Cardiac muscle cell (in vitro differentiated cells and primary cell): ENCODE measurements around the gene FRMD3. TPM values are rescaled to one million over a fixed set of nuclear protein-coding genes. Genes with fewer than 3 reads are reported as not detected.
A peak's percentile ranks its signal among the peaks of the same experiment; 100 is the strongest.

Source experiments
- DNase-seq, 2 donors: peaks; one replicate each; pipeline versions ENCODE4 v3.0.0 to v3.0.0-alpha.2; 2010 to 2017; ENCODE audit warnings: low read depth in 1 of 2, low spot score in 1 of 2
- H3K27ac ChIP-seq: fragments of 200-600 bp; sonication (generic); 2 replicates; pipeline ENCODE4 v1.5.1; 2016
- H3K27me3 ChIP-seq: fragments of 200-600 bp; sonication (generic); 2 replicates; pipeline ENCODE4 v1.6.0; 2016; ENCODE audit warnings: control low read depth
- H3K36me3 ChIP-seq: fragments of 200-600 bp; sonication (generic); 2 replicates; pipeline ENCODE4 v1.5.1; 2016; ENCODE audit warnings: control low read depth
- H3K4me1 ChIP-seq: fragments of 200-600 bp; sonication (generic); 2 replicates; pipeline ENCODE4 v1.8.1; 2017; ENCODE audit warnings: low read depth, mild to moderate bottlenecking, mixed run types
- H3K4me3 ChIP-seq: fragments of 200-600 bp; sonication (generic); 2 replicates; pipeline ENCODE4 v1.5.1; 2016; ENCODE audit warnings: mild to moderate bottlenecking
- H3K9me3 ChIP-seq: fragments of 200-600 bp; sonication (generic); 2 replicates; pipeline ENCODE4 v1.5.1; 2017; ENCODE audit warnings: low read depth, mild to moderate bottlenecking, control low read depth
- polyA plus RNA-seq: library from polyadenylated mRNA; unstranded; fragments of >200 nt; fragmentation: Nextera tagmentation; extraction: Ambion mirVana; gene quantifications from 2 replicates; pipeline ENCODE4 v1.2.1, GENCODE V29; 2016
- total RNA-seq: library from RNA; depleted of rRNA; stranded (reverse); fragments of >200 nt; gene quantifications from 2 replicates; pipeline ENCODE4 v1.2.3, GENCODE V29; 2016
- TF ChIP-seq, protein P1 (sequence below): IDR thresholded peaks from 2 replicates; pipeline ENCODE4 v1.5.1; 2012; ENCODE audit warnings: low read depth, mild to moderate bottlenecking, low read length

The FRMD3 gene
- total and polyA plus RNA-seq, 2 experiments from 2014 or later: 61.5 to 66.4 TPM

- TF ChIP-seq, protein P1, sequence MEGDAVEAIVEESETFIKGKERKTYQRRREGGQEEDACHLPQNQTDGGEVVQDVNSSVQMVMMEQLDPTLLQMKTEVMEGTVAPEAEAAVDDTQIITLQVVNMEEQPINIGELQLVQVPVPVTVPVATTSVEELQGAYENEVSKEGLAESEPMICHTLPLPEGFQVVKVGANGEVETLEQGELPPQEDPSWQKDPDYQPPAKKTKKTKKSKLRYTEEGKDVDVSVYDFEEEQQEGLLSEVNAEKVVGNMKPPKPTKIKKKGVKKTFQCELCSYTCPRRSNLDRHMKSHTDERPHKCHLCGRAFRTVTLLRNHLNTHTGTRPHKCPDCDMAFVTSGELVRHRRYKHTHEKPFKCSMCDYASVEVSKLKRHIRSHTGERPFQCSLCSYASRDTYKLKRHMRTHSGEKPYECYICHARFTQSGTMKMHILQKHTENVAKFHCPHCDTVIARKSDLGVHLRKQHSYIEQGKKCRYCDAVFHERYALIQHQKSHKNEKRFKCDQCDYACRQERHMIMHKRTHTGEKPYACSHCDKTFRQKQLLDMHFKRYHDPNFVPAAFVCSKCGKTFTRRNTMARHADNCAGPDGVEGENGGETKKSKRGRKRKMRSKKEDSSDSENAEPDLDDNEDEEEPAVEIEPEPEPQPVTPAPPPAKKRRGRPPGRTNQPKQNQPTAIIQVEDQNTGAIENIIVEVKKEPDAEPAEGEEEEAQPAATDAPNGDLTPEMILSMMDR: no peak
- Histone ChIP-seq H3K9me3 (no peaks in the 10 kb centered on the region), H3K4me3 (no peak overlapping the region), H3K4me1 (no peaks in the 10 kb centered on the region), H3K36me3 (no peaks in the 10 kb centered on the region), H3K27ac (no peak overlapping the region), H3K27me3 (no peaks in the 10 kb centered on the region)
- peak in 1 of 2 donors; percentile 58 for DNase-seq
Measured at GRCh38 chr9:83342731-83343130, 195.5 kb downstream of the FRMD3 start.

- no peak for DNase-seq
- TF ChIP-seq, protein P1: no peak
- no peaks in the 10 kb centered on the region for H3K27me3 ChIP-seq
- no peaks in the 10 kb centered on the region for H3K9me3 ChIP-seq
- no peak overlapping the region for H3K4me3 ChIP-seq
- H3K36me3 ChIP-seq: no peaks in the 10 kb centered on the region
- no peaks in the 10 kb centered on the region for H3K4me1 ChIP-seq
- no peak overlapping the region for H3K27ac ChIP-seq
Measured at GRCh38 chr9:83342006-83342405, 196.2 kb downstream of the FRMD3 start.

- DNase-seq: no peak
- TF ChIP-seq, protein P1: no peak
- Histone ChIP-seq H3K4me3 (no peak overlapping the region), H3K36me3 (no peaks in the 10 kb centered on the region), H3K9me3 (no peaks in the 10 kb centered on the region), H3K4me1 (no peaks in the 10 kb centered on the region), H3K27me3 (no peaks in the 10 kb centered on the region), H3K27ac (no peak overlapping the region)
Measured at GRCh38 chr9:83340451-83340850, 197.8 kb downstream of the FRMD3 start.

DNA sequence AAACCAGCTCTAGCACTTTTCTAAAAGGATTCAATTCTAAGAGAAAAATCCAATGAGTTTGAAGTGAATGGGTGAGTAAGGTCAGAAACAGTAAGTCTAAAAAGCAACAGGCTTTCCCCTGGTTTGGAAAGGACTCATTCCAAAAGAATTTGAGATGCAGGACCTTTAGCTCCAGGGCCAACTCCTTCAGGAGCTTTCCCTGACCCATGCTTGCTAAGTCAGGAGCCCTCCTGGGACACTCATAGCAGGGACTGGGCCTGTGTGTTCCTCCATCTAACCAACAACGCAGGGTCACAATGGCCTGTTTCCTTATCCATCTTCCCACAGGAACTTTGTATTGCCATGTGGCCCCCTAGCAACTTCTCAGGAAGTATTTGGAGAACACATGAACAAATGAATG lies 198.8 kb downstream of the FRMD3 start:
- no peaks in the 10 kb centered on the region for H3K36me3 ChIP-seq
- no peaks in the 10 kb centered on the region for H3K9me3 ChIP-seq
- H3K27me3 ChIP-seq: no peaks in the 10 kb centered on the region
- no peaks in the 10 kb centered on the region for H3K4me1 ChIP-seq
- no peak overlapping the region for H3K27ac ChIP-seq
- TF ChIP-seq, protein P1: no peak
- no peak for DNase-seq
- no peak overlapping the region for H3K4me3 ChIP-seq

DNA sequence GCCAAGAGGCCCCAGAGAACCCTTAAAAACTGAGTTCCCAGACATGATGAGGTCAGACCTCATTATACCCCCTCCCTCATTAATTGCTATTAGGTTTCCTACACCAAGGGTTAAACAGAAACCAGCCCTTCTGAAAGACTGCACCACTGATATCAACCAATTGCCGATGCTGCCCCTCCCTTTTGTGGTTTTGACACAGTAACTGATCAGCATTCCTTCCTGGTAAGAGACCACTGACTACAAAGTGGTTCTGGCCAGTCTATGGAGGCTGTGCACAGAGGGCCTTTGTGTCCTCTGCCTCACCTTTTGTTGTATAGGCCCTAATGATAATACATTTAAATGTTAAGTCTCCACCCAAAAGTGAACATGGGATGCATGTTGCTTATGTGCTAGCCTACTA lies 201.5 kb downstream of the FRMD3 start:
- TF ChIP-seq, protein P1: no peak
- no peak for DNase-seq
- no peak overlapping the region for H3K4me3 ChIP-seq
- no peak overlapping the region for H3K27ac ChIP-seq
- H3K9me3 ChIP-seq: no peaks in the 10 kb centered on the region
- no peaks in the 10 kb centered on the region for H3K4me1 ChIP-seq
- H3K36me3 ChIP-seq: no peaks in the 10 kb centered on the region
- H3K27me3 ChIP-seq: no peaks in the 10 kb centered on the region

GRCh38 chr9:83334320-83334719 lies 203.9 kb downstream of the FRMD3 start:
- TF ChIP-seq, protein P1: peak; percentile 91
- DNase-seq: peak; percentile 79 to 93
- Histone ChIP-seq H3K4me1 (no peaks in the 10 kb centered on the region), H3K27me3 (no peaks in the 10 kb centered on the region), H3K36me3 (no peaks in the 10 kb centered on the region), H3K4me3 (no peak overlapping the region), H3K27ac (no peak overlapping the region), H3K9me3 (no peaks in the 10 kb centered on the region)
